Choroid plexus epithelial cell (primary cell): ENCODE measurements around the gene ZNF440.
"Not testable (repeated sequence)": the region's sequence is repeated elsewhere in the genome, so short reads cannot be mapped to it uniquely, and the experiment has no call there.

ENCODE experiments used
- DNase-seq: peaks from one replicate; pipeline ENCODE4 v3.0.0-alpha.2; 2010; ENCODE audit warnings: low read depth
- H3K4me3 ChIP-seq: 2 replicates; pipeline ENCODE4 v1.5.1; 2011; ENCODE audit warnings: low read depth, mild to moderate bottlenecking, control low read depth, low read length, moderate library complexity
- CTCF ChIP-seq: conservative IDR thresholded peaks from 2 replicates; pipeline ENCODE4 v1.5.1; 2011; ENCODE audit warnings: low read depth, mild to moderate bottlenecking, control low read depth, inconsistent platforms, low read length, moderate library complexity

ZNF440 gene

GRCh38 chr19:11832253-11832912 is 18.3 kb downstream of the ZNF440 start:
- DNase-seq = no peak
- TF ChIP-seq CTCF = no peak
- H3K4me3 ChIP-seq = no peak overlapping the region

GRCh38 chr19:11833541-11833940 is 19.5 kb downstream of the ZNF440 start:
- H3K4me3 ChIP-seq = no peak overlapping the region
- no peak for DNase-seq
- no peak for TF ChIP-seq CTCF

- H3K4me3 ChIP-seq, DNase-seq: not testable (repeated sequence)
Measured at GRCh38 chr19:11835626-11836066, 21.6 kb downstream of the ZNF440 start.

- TF ChIP-seq CTCF = no peak
- no peak overlapping the region for H3K4me3 ChIP-seq
- DNase-seq = no peak
Measured at GRCh38 chr19:11843722-11844121, 29.6 kb downstream of the ZNF440 start.

- not testable (repeated sequence) for H3K4me3 ChIP-seq, DNase-seq
- peak; percentile 9 for TF ChIP-seq CTCF
Measured at GRCh38 chr19:11847615-11848014, 33.5 kb downstream of the ZNF440 start.

GRCh38 chr19:11848200-11848593 is 34.1 kb downstream of the ZNF440 start:
- TF ChIP-seq CTCF = no peak

GRCh38 chr19:11848594-11849469 is 34.8 kb downstream of the ZNF440 start, which contains the start of gene ZNF439:
ZNF439 (plus strand) TSS chr19:11848726; CDS start chr19:11848868, 142 bp downstream.
- no peak for TF ChIP-seq CTCF
- peak within 1 kb of the TSS; percentile 71 for H3K4me3 ChIP-seq
- peak; percentile 73 for DNase-seq

More at GRCh38 chr19:11848200-11848593, 34.1 kb downstream of the ZNF440 start:
- DNase-seq = no peak
- H3K4me3 ChIP-seq = peak overlapping the region; percentile 71

- DNase-seq, H3K4me3 ChIP-seq: not testable (repeated sequence)
Measured at GRCh38 chr19:11850289-11850688, 36.2 kb downstream of the ZNF440 start.
